GM23248 (cell line): ENCODE data around the gene COL27A1. TPM values are rescaled to one million over a fixed set of nuclear protein-coding genes. Genes with fewer than 3 reads are reported as not detected.

Source experiments
- DNase-seq: peaks from one replicate; pipeline ENCODE4 v3.0.0-alpha.2; 2015
- H2AFZ ChIP-seq: fragments of 200-600 bp; sonication (generic); 2 replicates; pipeline ENCODE4 v1.6.1; 2016; ENCODE audit warnings: antibody characterized with exemption
- H3F3A ChIP-seq: fragments of 200-600 bp; sonication (generic); 2 replicates; pipeline ENCODE4 v1.6.1; 2016; ENCODE audit warnings: mild to moderate bottlenecking, antibody characterized with exemption, mixed run types; ENCODE audit not compliant: insufficient read depth
- H3K27ac ChIP-seq: fragments of 200-600 bp; sonication (generic); 2 replicates; pipeline ENCODE4 v1.5.1; 2016; ENCODE audit warnings: mild to moderate bottlenecking
- H3K27me3 ChIP-seq: fragments of 200-600 bp; sonication (generic); replicated peaks from 2 replicates; pipeline ENCODE4 v1.6.1; 2016; ENCODE audit warnings: mild to moderate bottlenecking; ENCODE audit not compliant: insufficient read depth
- H3K36me3 ChIP-seq: fragments of 200-600 bp; sonication (generic); 2 replicates; pipeline ENCODE4 v1.6.1; 2016; ENCODE audit warnings: low read depth, mild to moderate bottlenecking
- H3K4me1 ChIP-seq: fragments of 200-600 bp; sonication (generic); 2 replicates; pipeline ENCODE4 v1.6.1; 2016; ENCODE audit warnings: mild to moderate bottlenecking; ENCODE audit not compliant: insufficient read depth
- H3K4me2 ChIP-seq: fragments of 200-600 bp; sonication (generic); one replicate; pipeline ENCODE4 v1.6.1; 2016; ENCODE audit warnings: mild to moderate bottlenecking; ENCODE audit not compliant: unreplicated experiment
- H3K4me3 ChIP-seq: fragments of 200-600 bp; sonication (generic); 2 replicates; pipeline ENCODE4 v1.5.1; 2016; ENCODE audit warnings: mild to moderate bottlenecking
- H3K79me2 ChIP-seq: fragments of 200-600 bp; sonication (generic); 2 replicates; pipeline ENCODE4 v1.6.1; 2016; ENCODE audit warnings: mild to moderate bottlenecking; ENCODE audit not compliant: insufficient read depth
- H3K9ac ChIP-seq: fragments of 200-600 bp; sonication (generic); 2 replicates; pipeline ENCODE4 v1.6.1; 2016; ENCODE audit warnings: mild to moderate bottlenecking
- H3K9me2 ChIP-seq: fragments of 200-600 bp; sonication (generic); 2 replicates; pipeline ENCODE4 v1.6.1; 2016; ENCODE audit warnings: mixed run types, mild to moderate bottlenecking, moderate library complexity; ENCODE audit not compliant: insufficient read depth
- H3K9me3 ChIP-seq: fragments of 200-600 bp; sonication (generic); one replicate; pipeline ENCODE4 v1.6.1; 2017; ENCODE audit warnings: low read depth
- H4K20me1 ChIP-seq: fragments of 200-600 bp; sonication (generic); 2 replicates; pipeline ENCODE4 v1.6.0; 2016; ENCODE audit not compliant: insufficient read depth
- EZH2 ChIP-seq: fragments of 200-600 bp; sonication (generic); IDR thresholded peaks from 2 replicates; pipeline ENCODE4 v1.6.1; 2018; ENCODE audit warnings: antibody characterized with exemption, mild to moderate bottlenecking; ENCODE audit not compliant: insufficient read depth, poor library complexity, severe bottlenecking
- EZH2phosphoT487 ChIP-seq: fragments of 200-600 bp; sonication (generic); IDR thresholded peaks from 2 replicates; pipeline ENCODE4 v1.6.1; 2018; ENCODE audit warnings: antibody characterized with exemption, moderate library complexity, mild to moderate bottlenecking, low read depth; ENCODE audit not compliant: insufficient read depth
- WGBS, 2 experiments: methylation state at CpG; one replicate each; pipeline ENCODE4 v1.1.6; 2015 to 2017; ENCODE audit warnings: low lambda C conversion rate in 2 of 2, low coverage in 1 of 2; ENCODE audit errors: missing lambda C conversion rate in 2 of 2; 5-methylcytosine and 5-hydroxymethylcytosine counted together
- in situ Hi-C: fragments of 300-500 bp; cut with MboI; formaldehyde crosslinking; loops from 2 replicates; pipeline ENCODE4 v1.15.0; 2020
- polyA plus RNA-seq: library from polyadenylated mRNA; unstranded; fragments of >200 nt; fragmentation: Nextera tagmentation; extraction: Ambion mirVana; gene quantifications from 2 replicates; pipeline ENCODE4 v1.2.1, GENCODE V29; 2016
- total RNA-seq: library from RNA; depleted of rRNA; stranded (reverse); fragments of >200 nt; shearing (Covaris generic); gene quantifications from 2 replicates; pipeline ENCODE4 v1.2.3, GENCODE V29; 2014

COL27A1 gene
- total and polyA plus RNA-seq, 2 experiments from 2014 or later: 1.6 to 2.3 TPM

DNA sequence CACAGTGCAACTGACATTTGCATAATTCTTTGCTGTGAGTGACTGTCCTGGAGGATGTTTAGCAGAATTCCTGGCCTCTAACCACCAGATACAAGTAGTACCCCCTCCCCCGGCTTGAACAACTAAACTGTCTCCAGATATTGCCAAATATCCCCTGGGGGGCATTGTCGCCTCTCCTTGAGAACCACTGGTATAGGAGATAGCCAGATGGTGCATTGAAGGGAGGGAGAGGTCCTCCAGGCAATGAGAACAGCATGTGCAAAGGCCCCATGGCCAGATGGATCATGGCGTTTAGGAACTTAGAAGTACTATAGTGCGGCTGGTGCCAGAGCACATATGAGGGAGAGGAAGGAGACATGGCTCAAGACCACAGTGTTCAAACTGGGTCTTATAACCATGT is 148.6 kb downstream of the COL27A1 start:
- Histone ChIP-seq H3K9me3 (no peaks in the 10 kb centered on the region), H3F3A (no peaks in the 10 kb centered on the region), H3K36me3 (no peaks in the 10 kb centered on the region), H3K27ac (no peak overlapping the region), H3K27me3 (no peaks in the 10 kb centered on the region), H2AFZ (no peak overlapping the region), H3K9ac (no peak overlapping the region), H3K79me2 (no peaks in the 10 kb centered on the region), H3K4me1 (no peaks in the 10 kb centered on the region), H3K4me2 (no peak overlapping the region), H3K9me2 (no peaks in the 10 kb centered on the region), H3K4me3 (no peak overlapping the region), H4K20me1 (no peaks in the 10 kb centered on the region)
- DNase-seq: no peak
- in situ Hi-C loops: no loop called here
- TF ChIP-seq EZH2phosphoT487 (no peak), EZH2 (no peak)
- WGBS, 2 experiments: 91 to 95% methylated on average over 4 of the region's 4 CpGs

- Histone ChIP-seq H4K20me1 (no peaks in the 10 kb centered on the region), H3K4me3 (no peak overlapping the region), H3K9me2 (no peaks in the 10 kb centered on the region), H3K4me2 (no peak overlapping the region), H3K9me3 (no peaks in the 10 kb centered on the region), H3K79me2 (no peaks in the 10 kb centered on the region), H3F3A (no peaks in the 10 kb centered on the region), H3K9ac (no peak overlapping the region), H2AFZ (no peak overlapping the region), H3K27me3 (no peaks in the 10 kb centered on the region), H3K4me1 (no peaks in the 10 kb centered on the region), H3K27ac (no peak overlapping the region), H3K36me3 (no peaks in the 10 kb centered on the region)
- in situ Hi-C loops: no loop called here
- TF ChIP-seq EZH2 (no peak), EZH2phosphoT487 (no peak)
- DNase-seq: no peak
- WGBS, 2 experiments: 92% methylated on average over 10 of the region's 10 CpGs
These were observed 149.3 kb downstream of the COL27A1 start for GRCh38 chr9:114304416-114305188.

GRCh38 chr9:114307899-114308267 is 152.5 kb downstream of the COL27A1 start:
- WGBS, 2 experiments: 53 to 60% methylated on average over 6 of the region's 6 CpGs
- Histone ChIP-seq H3K79me2 (no peaks in the 10 kb centered on the region), H2AFZ (no peak overlapping the region), H3K36me3 (no peaks in the 10 kb centered on the region), H4K20me1 (no peaks in the 10 kb centered on the region), H3K4me2 (no peak overlapping the region), H3K4me3 (no peak overlapping the region), H3K27ac (no peak overlapping the region), H3K27me3 (no peaks in the 10 kb centered on the region), H3K9me3 (no peaks in the 10 kb centered on the region), H3K4me1 (no peaks in the 10 kb centered on the region), H3K9ac (no peak overlapping the region), H3K9me2 (no peaks in the 10 kb centered on the region), H3F3A (no peaks in the 10 kb centered on the region)
- no peak for TF ChIP-seq EZH2phosphoT487
- in situ Hi-C loops: no loop called here
- DNase-seq: peak; percentile 79

GRCh38 chr9:114308361-114308950 is 153.1 kb downstream of the COL27A1 start:
- no peaks in the 10 kb centered on the region for H3K4me1 ChIP-seq
- H3K4me3 ChIP-seq: no peak overlapping the region
- H3K36me3 ChIP-seq: no peaks in the 10 kb centered on the region
- no peaks in the 10 kb centered on the region for H3K27me3 ChIP-seq
- TF ChIP-seq EZH2 (no peak), EZH2phosphoT487 (no peak)
- H3K9me3 ChIP-seq: no peaks in the 10 kb centered on the region
- no peaks in the 10 kb centered on the region for H3K79me2 ChIP-seq
- H4K20me1 ChIP-seq: no peaks in the 10 kb centered on the region
- 89 to 91% methylated on average over 13 of the region's 13 CpGs for WGBS, 2 experiments
- H3K9me2 ChIP-seq: no peaks in the 10 kb centered on the region
- no peak overlapping the region for H3K9ac ChIP-seq
- H3K27ac ChIP-seq: no peak overlapping the region
- in situ Hi-C loops: no loop called here
- H3K4me2 ChIP-seq: no peak overlapping the region
- no peak overlapping the region for H2AFZ ChIP-seq
- DNase-seq: no peak
- H3F3A ChIP-seq: no peaks in the 10 kb centered on the region
